Lower lobe of right lung (tissue), 2 donors: ENCODE data around the gene ANKHD1. TPM values are rescaled to one million over a fixed set of nuclear protein-coding genes. Genes with fewer than 3 reads are reported as not detected.

Experiments used
- ATAC-seq, 2 donors: fragments of 200-7000 bp; cut with Tn5 transposase; one replicate each; pipeline ENCODE4 v1.9.1; 2020 to 2022; ENCODE audit warnings: mild to moderate bottlenecking in 2 of 2, moderate library complexity in 2 of 2
- DNase-seq: peaks from one replicate; pipeline ENCODE4 v3.0.0-alpha.2; 2020
- H3K27ac ChIP-seq: fragments of 200-600 bp; one replicate; pipeline ENCODE4 v1.8.0; 2022
- H3K27me3 ChIP-seq: fragments of 200-600 bp; one replicate; pipeline ENCODE4 v1.8.0; 2022; ENCODE audit warnings: low read depth
- H3K36me3 ChIP-seq: fragments of 200-600 bp; one replicate; pipeline ENCODE4 v1.8.0; 2022; ENCODE audit warnings: mild to moderate bottlenecking
- H3K4me1 ChIP-seq: fragments of 200-600 bp; one replicate; pipeline ENCODE4 v1.8.0; 2022
- H3K4me3 ChIP-seq: fragments of 200-600 bp; one replicate; pipeline ENCODE4 v1.8.0; 2022; ENCODE audit warnings: mild to moderate bottlenecking
- H3K9me3 ChIP-seq: fragments of 200-600 bp; one replicate; pipeline ENCODE4 v1.8.0; 2022
- intact Hi-C: fragments of 100-400 bp; cut with DNase I; formaldehyde crosslinking; loops from one replicate; pipeline ENCODE4 v1.11.0; 2022
- total RNA-seq: library from RNA; stranded (reverse); fragmentation: NEBNext Ultra II Directional; extraction: Animal tissue kit (Norgen Biotek cat#: 25700); gene quantifications from one replicate; pipeline ENCODE4 v1.2.1, GENCODE V29; 2021
- TF ChIP-seq, protein P1 (sequence below): fragments of 200-600 bp; IDR thresholded peaks from one replicate; pipeline ENCODE4 v1.8.0; 2022; ENCODE audit warnings: antibody characterized with exemption, mild to moderate bottlenecking
- donor health status: DM: no; HTN: yes; CAD: no; lungs with severe emphysema.

Gene ANKHD1
- total RNA-seq, 1 donor from 2014 or later = 133 TPM

DNA sequence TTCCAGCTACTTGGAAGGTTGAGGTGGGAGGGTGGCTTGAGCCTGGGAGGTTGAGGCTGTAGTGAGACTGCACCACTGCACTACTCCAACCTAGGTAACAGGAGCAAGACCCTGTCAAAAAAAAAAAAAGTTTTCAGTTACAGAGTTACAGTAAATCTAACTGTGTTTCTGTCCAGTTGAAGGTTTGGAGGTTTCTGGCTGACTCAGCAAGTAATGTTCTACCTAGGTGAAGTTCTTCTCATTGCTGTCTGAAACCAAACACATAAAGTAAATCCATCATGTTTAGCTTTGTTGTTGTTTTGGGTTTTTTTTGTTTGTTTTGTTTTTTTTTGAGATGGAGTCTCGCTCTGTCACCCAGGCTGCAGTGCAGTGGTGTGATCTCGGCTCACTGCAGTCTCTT is 7.9 kb upstream of the ANKHD1 start:
- no peak overlapping the region for H3K27ac ChIP-seq
- no peak for DNase-seq
- ATAC-seq = no peak
- H3K9me3 ChIP-seq = no peaks in the 10 kb centered on the region
- no peaks in the 10 kb centered on the region for H3K27me3 ChIP-seq
- intact Hi-C loops = no loop called here
- H3K36me3 ChIP-seq = no peaks in the 10 kb centered on the region
- TF ChIP-seq, protein P1, sequence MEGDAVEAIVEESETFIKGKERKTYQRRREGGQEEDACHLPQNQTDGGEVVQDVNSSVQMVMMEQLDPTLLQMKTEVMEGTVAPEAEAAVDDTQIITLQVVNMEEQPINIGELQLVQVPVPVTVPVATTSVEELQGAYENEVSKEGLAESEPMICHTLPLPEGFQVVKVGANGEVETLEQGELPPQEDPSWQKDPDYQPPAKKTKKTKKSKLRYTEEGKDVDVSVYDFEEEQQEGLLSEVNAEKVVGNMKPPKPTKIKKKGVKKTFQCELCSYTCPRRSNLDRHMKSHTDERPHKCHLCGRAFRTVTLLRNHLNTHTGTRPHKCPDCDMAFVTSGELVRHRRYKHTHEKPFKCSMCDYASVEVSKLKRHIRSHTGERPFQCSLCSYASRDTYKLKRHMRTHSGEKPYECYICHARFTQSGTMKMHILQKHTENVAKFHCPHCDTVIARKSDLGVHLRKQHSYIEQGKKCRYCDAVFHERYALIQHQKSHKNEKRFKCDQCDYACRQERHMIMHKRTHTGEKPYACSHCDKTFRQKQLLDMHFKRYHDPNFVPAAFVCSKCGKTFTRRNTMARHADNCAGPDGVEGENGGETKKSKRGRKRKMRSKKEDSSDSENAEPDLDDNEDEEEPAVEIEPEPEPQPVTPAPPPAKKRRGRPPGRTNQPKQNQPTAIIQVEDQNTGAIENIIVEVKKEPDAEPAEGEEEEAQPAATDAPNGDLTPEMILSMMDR = no peak
- no peak overlapping the region for H3K4me3 ChIP-seq
- no peaks in the 10 kb centered on the region for H3K4me1 ChIP-seq

DNA sequence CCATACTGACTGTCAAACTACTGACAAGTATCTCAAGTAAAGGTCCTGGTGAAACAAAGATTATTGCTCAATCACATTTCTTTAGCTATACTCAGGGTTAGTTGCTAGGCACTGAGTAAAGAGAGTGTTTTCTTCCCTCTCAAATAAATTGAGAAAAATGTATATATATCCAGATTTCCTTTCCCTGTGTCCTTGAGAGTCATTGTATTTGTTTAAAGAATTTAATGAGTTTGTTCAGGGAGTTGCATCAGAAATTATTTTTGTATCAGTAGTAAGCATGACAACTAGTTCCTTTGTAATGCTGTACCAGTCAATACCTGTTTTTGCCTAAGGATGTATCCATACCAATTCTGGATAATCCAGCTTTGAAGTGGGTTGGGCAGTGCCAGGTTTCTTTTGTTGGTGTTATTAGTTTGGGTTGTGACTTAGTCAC is 3.2 kb upstream of the ANKHD1 start:
- intact Hi-C loops = no loop called here
- no peak for DNase-seq
- no peak for ATAC-seq
- Histone ChIP-seq H3K9me3 (no peaks in the 10 kb centered on the region), H3K36me3 (no peaks in the 10 kb centered on the region), H3K4me3 (no peak overlapping the region), H3K27me3 (no peaks in the 10 kb centered on the region), H3K27ac (peak overlapping the region; percentile 5), H3K4me1 (peaks cover 14% of the 10 kb centered on the region)
- TF ChIP-seq, protein P1 = no peak

DNA sequence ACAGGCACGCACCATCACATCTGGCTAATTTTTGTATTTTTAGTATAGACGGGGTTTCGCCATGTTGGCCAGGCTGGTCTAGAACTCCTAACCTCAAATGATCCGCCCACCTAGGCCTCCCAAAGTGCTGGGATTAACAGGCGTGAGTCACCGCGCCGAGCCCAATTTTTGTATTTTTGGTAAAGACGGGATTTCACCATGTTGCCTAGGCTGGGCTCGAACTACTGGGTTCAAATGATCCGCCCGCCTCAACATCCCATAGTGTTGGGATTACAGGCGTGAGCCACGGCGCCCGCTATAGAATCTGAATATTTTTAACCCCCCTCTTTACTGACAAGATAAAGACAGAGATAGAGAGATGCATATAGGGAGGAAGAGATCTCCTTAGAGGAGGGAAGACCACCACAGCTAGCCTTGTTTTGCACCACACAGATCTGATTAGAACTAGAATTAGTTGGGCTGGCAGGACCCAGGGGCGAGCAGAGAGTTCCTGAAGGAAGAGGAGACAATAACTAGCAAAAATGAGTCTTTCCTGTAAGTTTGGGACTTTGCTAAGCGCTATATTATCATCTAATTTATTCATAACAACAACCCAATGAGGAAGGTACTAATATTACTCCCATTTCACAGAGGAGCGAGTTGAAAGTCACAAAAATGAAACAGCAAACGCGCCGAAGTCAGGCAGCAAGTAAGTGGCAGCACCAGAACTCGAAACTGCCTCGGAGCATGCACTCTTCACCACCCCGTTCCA is 1.5 kb upstream of the ANKHD1 start:
- DNase-seq = no peak
- TF ChIP-seq, protein P1 = no peak
- peak overlapping the region; percentile 85 for H3K27ac ChIP-seq
- no peaks in the 10 kb centered on the region for H3K36me3 ChIP-seq
- no peak for ATAC-seq
- intact Hi-C loops = no loop called here
- peaks cover 30% of the 10 kb centered on the region for H3K4me1 ChIP-seq
- H3K4me3 ChIP-seq = peak overlapping the region; percentile 99
- no peaks in the 10 kb centered on the region for H3K9me3 ChIP-seq
- H3K27me3 ChIP-seq = no peaks in the 10 kb centered on the region

DNA sequence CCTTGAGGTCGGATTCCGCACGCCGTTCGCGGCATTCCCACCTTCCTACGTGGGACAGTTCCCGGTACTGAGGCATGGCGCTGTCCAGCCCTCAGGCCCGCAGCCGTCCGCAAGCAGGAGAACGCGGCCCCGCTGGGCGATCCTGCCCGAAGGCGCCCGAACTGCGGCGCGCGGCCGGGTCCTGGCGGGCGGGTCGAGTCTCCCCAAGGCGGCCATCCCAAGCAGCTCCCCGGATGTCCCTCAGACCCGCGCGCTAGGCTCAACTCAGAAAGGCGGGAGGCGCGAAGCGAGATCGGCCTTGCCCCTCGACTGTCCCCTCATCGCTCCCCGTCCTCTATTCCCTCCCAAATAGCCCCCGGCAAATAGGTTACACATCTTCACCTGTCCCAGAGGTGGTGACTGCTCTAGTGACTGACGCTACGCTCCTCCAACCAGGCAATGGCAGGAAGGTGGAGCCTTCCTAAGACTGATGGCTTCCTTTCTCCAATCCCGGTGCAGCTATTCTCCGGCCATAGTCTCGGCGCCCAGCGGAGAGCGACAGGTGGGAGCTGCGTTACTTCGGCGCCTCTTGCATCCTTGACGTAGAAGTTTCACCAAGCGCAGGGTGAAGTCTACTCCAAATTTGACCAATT is 787 bp upstream of the ANKHD1 start:
- DNase-seq = peak; percentile 93
- intact Hi-C loops = no loop called here
- Histone ChIP-seq H3K4me1 (peaks cover 32% of the 10 kb centered on the region), H3K27me3 (no peaks in the 10 kb centered on the region), H3K9me3 (no peaks in the 10 kb centered on the region), H3K27ac (peak overlapping the region; percentile 85), H3K36me3 (no peaks in the 10 kb centered on the region), H3K4me3 (peak overlapping the region; percentile 99)
- TF ChIP-seq, protein P1 = no peak
- peak; percentile 90 for ATAC-seq

DNA sequence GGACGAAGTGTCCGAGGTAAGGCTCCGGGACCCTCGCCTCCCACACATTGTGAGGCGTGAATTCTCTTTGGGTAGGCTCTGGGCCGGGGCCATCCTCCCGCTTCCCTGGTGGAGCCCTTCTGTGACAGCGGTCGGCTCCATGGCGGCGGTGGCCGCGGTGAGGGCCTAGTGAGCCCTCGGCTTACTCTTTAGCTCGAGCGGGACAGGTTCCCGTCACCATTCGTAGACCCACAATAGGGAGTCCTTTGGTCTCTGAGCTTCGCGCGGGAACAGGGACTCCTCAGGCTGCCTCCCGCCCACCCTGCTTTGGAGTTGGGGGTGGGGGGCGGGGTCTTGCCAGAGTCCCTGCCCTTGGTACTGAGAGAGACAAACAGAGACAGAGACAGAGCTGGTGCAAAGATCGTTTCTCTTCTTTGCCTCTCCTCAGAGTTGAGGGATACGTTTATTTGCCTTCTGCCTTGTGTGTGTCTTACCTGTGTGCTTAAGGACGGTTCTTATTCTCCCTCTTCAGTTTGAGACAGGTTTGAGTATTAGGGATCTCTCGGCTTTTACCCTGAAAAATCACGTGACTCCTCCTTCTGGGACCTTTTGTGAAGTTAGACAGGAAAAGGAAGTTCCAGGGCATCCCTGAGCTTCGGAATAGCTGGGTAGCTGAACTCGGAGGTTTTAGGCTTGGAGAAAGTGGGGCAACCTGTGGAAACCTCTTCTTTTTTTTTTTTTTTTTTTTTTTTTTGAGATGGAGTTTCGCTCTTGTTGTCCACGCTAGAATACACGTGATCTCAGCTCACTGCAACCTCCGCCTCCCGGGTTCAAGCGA is 833 bp downstream of the ANKHD1 start:
- peak; percentile 59 for DNase-seq
- TF ChIP-seq, protein P1 = no peak

More for the DNA sequence above, 833 bp downstream of the ANKHD1 start:
- Histone ChIP-seq H3K4me3 (peak overlapping the region; percentile 99), H3K27me3 (no peaks in the 10 kb centered on the region), H3K4me1 (peaks cover 41% of the 10 kb centered on the region), H3K27ac (peak overlapping the region; percentile 97), H3K36me3 (peaks cover 10% of the 10 kb centered on the region), H3K9me3 (no peaks in the 10 kb centered on the region)
- peak; percentile 0 to 8 for ATAC-seq
- intact Hi-C loops = no loop called here
